HCT116 (cell line): ENCODE results near the gene RRM1. TPM values are rescaled to one million over a fixed set of nuclear protein-coding genes. Genes with fewer than 3 reads are reported as not detected.

Experiments used
- ATAC-seq: fragments of 200-7000 bp; cut with Tn5 transposase; 2 replicates; pipeline ENCODE4 v1.9.1; 2020; ENCODE audit warnings: mild to moderate bottlenecking, moderate library complexity
- BruUV-seq: library from RNA; stranded (reverse); fragments of 400-500 nt; replicated peaks from 2 replicates; lab custom pipeline; 2021; lab: Mats Ljungman, UMichigan
- CTCF ChIA-PET: fragments of 300-600 bp; sonication (Branson Sonifier 250); formaldehyde crosslinking; loops from one replicate; lab custom pipeline; 2021; ENCODE audit warnings: antibody characterized with exemption; lab: Charles Lee
- POLR2A ChIA-PET: fragments of 300-600, 350-600 bp; sonication (Branson Sonifier 250); formaldehyde crosslinking; loops from one replicate; lab custom pipeline; 2021; ENCODE audit warnings: antibody characterized with exemption; lab: Charles Lee
- RAD21 ChIA-PET, 2 experiments: fragments of 300-600 bp; sonication (Branson Sonifier 250); formaldehyde crosslinking; loops; one replicate each; lab custom pipeline; 2023; ENCODE audit warnings: low total read pairs in 2 of 2; ENCODE audit not compliant: uncharacterized antibody in 2 of 2, unreplicated experiment in 2 of 2, low non-redundant PET in 1 of 2; lab: Charles Lee
- DNase-seq: peaks from one replicate; pipeline ENCODE4 v3.0.0-alpha.2; 2010; ENCODE audit warnings: low read depth, low spot score
- H2AFZ ChIP-seq: fragments of 200-600 bp; shearing (Covaris generic), sonication (generic); 2 replicates; pipeline ENCODE4 v1.6.1; 2017; ENCODE audit warnings: low read depth, mixed run types, mixed read lengths, antibody characterized with exemption, low read length; ENCODE audit not compliant: poor library complexity, severe bottlenecking
- H3K27ac ChIP-seq: 2 replicates; pipeline ENCODE4 v1.5.1; 2012; ENCODE audit warnings: low read depth, low read length
- H3K27me3 ChIP-seq: fragments of 200-600 bp; sonication (generic); 2 replicates; pipeline ENCODE4 v1.6.1; 2016; ENCODE audit warnings: mixed run types, low read length, mixed read lengths; ENCODE audit not compliant: insufficient read depth
- H3K36me3 ChIP-seq, 2 experiments: fragments of 200-500 bp in 1 of 2; fragments of 200-600 bp in 1 of 2; sonication (Bioruptor generic) in 1 of 2; sonication (generic) in 1 of 2; 2 replicates each; pipeline versions ENCODE4 v1.5.1 to v1.6.1; 2014 to 2016; ENCODE audit warnings: low read length in 2 of 2, inconsistent platforms in 1 of 2, mixed read lengths in 1 of 2, mixed run types in 1 of 2; ENCODE audit not compliant: insufficient read depth in 2 of 2, control insufficient read depth in 1 of 2
- H3K4me1 ChIP-seq, 2 experiments: fragments of 200-600 bp in 1 of 2; sonication (generic) in 1 of 2; 2 replicates each; pipeline versions ENCODE4 v1.5.1 to v1.6.1; 2012 to 2017; ENCODE audit warnings: low read length in 2 of 2, inconsistent platforms in 1 of 2, mild to moderate bottlenecking in 1 of 2, mixed read lengths in 1 of 2, mixed run types in 1 of 2, moderate library complexity in 1 of 2; ENCODE audit not compliant: insufficient read depth in 2 of 2, control insufficient read depth in 1 of 2
- H3K4me2 ChIP-seq: fragments of 200-600 bp; sonication (generic); 2 replicates; pipeline ENCODE4 v1.6.1; 2017; ENCODE audit warnings: mixed run types, low read length, mixed read lengths
- H3K4me3 ChIP-seq, 2 experiments: fragments of 200-600 bp in 1 of 2; sonication (generic) in 1 of 2; replicated peaks in 1 of 2; 2 replicates each; pipeline ENCODE4 v1.5.1; 2011 to 2016; ENCODE audit warnings: low read length in 2 of 2, control low read depth in 1 of 2, low read depth in 1 of 2, mild to moderate bottlenecking in 1 of 2, mixed read lengths in 1 of 2, mixed run types in 1 of 2
- H3K79me2 ChIP-seq: fragments of 200-600 bp; sonication (generic); 2 replicates; pipeline ENCODE4 v1.6.1; 2017; ENCODE audit warnings: mild to moderate bottlenecking, mixed run types, low read length, moderate library complexity, mixed read lengths; ENCODE audit not compliant: insufficient read depth
- H3K9ac ChIP-seq: fragments of 200-600 bp; sonication (generic); 2 replicates; pipeline ENCODE4 v1.6.1; 2016; ENCODE audit warnings: low read length, mixed read lengths
- H3K9me2 ChIP-seq: fragments of 200-600 bp; sonication (generic), shearing (Covaris generic); 2 replicates; pipeline ENCODE4 v1.6.1; 2017; ENCODE audit warnings: mixed run types, mild to moderate bottlenecking, moderate library complexity; ENCODE audit not compliant: insufficient read depth
- H3K9me3 ChIP-seq, 2 experiments: fragments of 200-500 bp in 1 of 2; fragments of 200-600 bp in 1 of 2; sonication (Bioruptor generic) in 1 of 2; sonication (generic) in 1 of 2; 2 replicates each; pipeline ENCODE4 v1.6.1; 2014 to 2017; ENCODE audit warnings: low read length in 2 of 2, mixed read lengths in 2 of 2, inconsistent platforms in 1 of 2, low read depth in 1 of 2, mild to moderate bottlenecking in 1 of 2, mixed run types in 1 of 2, moderate library complexity in 1 of 2; ENCODE audit not compliant: control insufficient read depth in 1 of 2, insufficient read depth in 1 of 2
- H4K20me1 ChIP-seq: fragments of 200-600 bp; sonication (generic), shearing (Covaris generic); 2 replicates; pipeline ENCODE4 v1.6.1; 2017; ENCODE audit warnings: mixed run types, mild to moderate bottlenecking, moderate library complexity; ENCODE audit not compliant: insufficient read depth
- CBX3 ChIP-seq: IDR thresholded peaks from 2 replicates; pipeline ENCODE4 v1.6.1; 2012; ENCODE audit warnings: low read depth
- CEBPB ChIP-seq: IDR thresholded peaks from 2 replicates; pipeline ENCODE4 v1.6.1; 2012; ENCODE audit warnings: low read depth
- EGR1 ChIP-seq: IDR thresholded peaks from 2 replicates; pipeline ENCODE4 v1.6.1; 2012; ENCODE audit warnings: low read depth
- FOSL1 ChIP-seq: IDR thresholded peaks from 2 replicates; pipeline ENCODE4 v1.6.1; 2012; ENCODE audit warnings: low read depth
- JUND ChIP-seq: IDR thresholded peaks from 2 replicates; pipeline ENCODE4 v1.6.1; 2012
- POLR2A ChIP-seq: IDR thresholded peaks from 2 replicates; pipeline ENCODE4 v1.7.0; 2011; ENCODE audit warnings: borderline replicate concordance; ENCODE audit not compliant: insufficient read depth, insufficient read length; ENCODE audit errors: extremely low read depth
- POLR2AphosphoS5 ChIP-seq: IDR thresholded peaks from 2 replicates; pipeline ENCODE4 v1.6.1; 2011; ENCODE audit warnings: mild to moderate bottlenecking, low read depth, low read length, moderate library complexity
- YY1 ChIP-seq: IDR thresholded peaks from 2 replicates; pipeline ENCODE4 v1.6.1; 2011; ENCODE audit warnings: low read length, low read depth, moderate library complexity, mild to moderate bottlenecking; ENCODE audit not compliant: insufficient replicate concordance; ENCODE audit errors: extremely low read depth
- ZBTB33 ChIP-seq: IDR thresholded peaks from 2 replicates; pipeline ENCODE4 v1.6.1; 2011; ENCODE audit warnings: mild to moderate bottlenecking, low read length, moderate library complexity; ENCODE audit not compliant: insufficient replicate concordance; ENCODE audit errors: extremely low read depth
- ZNF274 ChIP-seq: fragments of 200-500 bp; sonication (Bioruptor generic); IDR thresholded peaks from 2 replicates; pipeline ENCODE4 v1.6.1; 2014; ENCODE audit warnings: mild to moderate bottlenecking, low read depth, low read length, inconsistent platforms
- intact Hi-C: fragments of 100-400 bp; cut with micrococcal nuclease; formaldehyde crosslinking; loops from 2 replicates; pipeline ENCODE4 v1.10.0; 2022
- total RNA-seq: library from RNA; stranded (reverse); gene quantifications from one replicate; pipeline ENCODE4 v1.2.1, GENCODE V29; 2021; ENCODE audit not compliant: unreplicated experiment
- TF ChIP-seq, protein P1 (sequence below): IDR thresholded peaks from 2 replicates; pipeline ENCODE4 v1.6.1; 2012
- TF ChIP-seq, protein P2 (sequence below), 3 experiments: fragments of 200-600 bp in 1 of 3; sonication (generic) in 1 of 3; IDR thresholded peaks in 2 of 3; conservative IDR thresholded peaks in 1 of 3; 2 replicates each; pipeline ENCODE4 v1.5.1; 2012 to 2017; ENCODE audit warnings: low read depth in 2 of 3, low read length in 2 of 3, antibody characterized with exemption in 1 of 3, borderline replicate concordance in 1 of 3, control low read depth in 1 of 3, mild to moderate bottlenecking in 1 of 3, mixed read lengths in 1 of 3, mixed run types in 1 of 3, moderate library complexity in 1 of 3; ENCODE audit not compliant: insufficient read depth in 1 of 3

Gene RRM1
- total RNA-seq, 1 experiment from 2014 or later: 134 TPM

GRCh38 chr11:4185561-4185960, 91.0 kb downstream of the RRM1 start:
- no peaks in the 10 kb centered on the region for H3K27me3 ChIP-seq
- no peak overlapping the region for H3K9ac ChIP-seq
- H3K4me2 ChIP-seq: no peak overlapping the region
- H3K79me2 ChIP-seq: no peaks in the 10 kb centered on the region
- intact Hi-C loops: loop anchor here (5.0 kb wide), 1 partner anchor 442 kb away; no protein-coding TSS in a partner anchor
- POLR2A ChIA-PET: no interaction called here
- no peak overlapping the region for H3K4me3 ChIP-seq
- no peaks in the 10 kb centered on the region for H3K9me3 ChIP-seq
- CTCF ChIA-PET: no interaction called here
- no peaks in the 10 kb centered on the region for H3K9me2 ChIP-seq
- H3K4me1 ChIP-seq: peaks cover 0 to 12% of the 10 kb centered on the region in 2 experiments; a peak in 2 of 4 replicates
- no peak overlapping the region for H3K27ac ChIP-seq
- H3K36me3 ChIP-seq: no peaks in the 10 kb centered on the region
- no peak for DNase-seq
- BruUV-seq: no TSS peak
- TF ChIP-seq POLR2A (no peak), CEBPB (no peak), YY1 (no peak), FOSL1 (no peak), POLR2AphosphoS5 (no peak), JUND (no peak), ZBTB33 (no peak), EGR1 (no peak), ZNF274 (no peak), CBX3 (no peak)
- TF ChIP-seq, protein P1, sequence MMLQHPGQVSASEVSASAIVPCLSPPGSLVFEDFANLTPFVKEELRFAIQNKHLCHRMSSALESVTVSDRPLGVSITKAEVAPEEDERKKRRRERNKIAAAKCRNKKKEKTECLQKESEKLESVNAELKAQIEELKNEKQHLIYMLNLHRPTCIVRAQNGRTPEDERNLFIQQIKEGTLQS: no peak
- TF ChIP-seq, protein P2, sequence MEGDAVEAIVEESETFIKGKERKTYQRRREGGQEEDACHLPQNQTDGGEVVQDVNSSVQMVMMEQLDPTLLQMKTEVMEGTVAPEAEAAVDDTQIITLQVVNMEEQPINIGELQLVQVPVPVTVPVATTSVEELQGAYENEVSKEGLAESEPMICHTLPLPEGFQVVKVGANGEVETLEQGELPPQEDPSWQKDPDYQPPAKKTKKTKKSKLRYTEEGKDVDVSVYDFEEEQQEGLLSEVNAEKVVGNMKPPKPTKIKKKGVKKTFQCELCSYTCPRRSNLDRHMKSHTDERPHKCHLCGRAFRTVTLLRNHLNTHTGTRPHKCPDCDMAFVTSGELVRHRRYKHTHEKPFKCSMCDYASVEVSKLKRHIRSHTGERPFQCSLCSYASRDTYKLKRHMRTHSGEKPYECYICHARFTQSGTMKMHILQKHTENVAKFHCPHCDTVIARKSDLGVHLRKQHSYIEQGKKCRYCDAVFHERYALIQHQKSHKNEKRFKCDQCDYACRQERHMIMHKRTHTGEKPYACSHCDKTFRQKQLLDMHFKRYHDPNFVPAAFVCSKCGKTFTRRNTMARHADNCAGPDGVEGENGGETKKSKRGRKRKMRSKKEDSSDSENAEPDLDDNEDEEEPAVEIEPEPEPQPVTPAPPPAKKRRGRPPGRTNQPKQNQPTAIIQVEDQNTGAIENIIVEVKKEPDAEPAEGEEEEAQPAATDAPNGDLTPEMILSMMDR (IDR thresholded peaks at IDR 0.05 in 2 of 3, conservative IDR thresholded peaks at IDR 0.05 in 1 of 3; ENCODE audit: borderline replicate concordance in 1 of 3, insufficient read depth in 1 of 3, low read depth in 2 of 3, low read length in 2 of 3): no peak
- no peak for ATAC-seq
- no peaks in the 10 kb centered on the region for H4K20me1 ChIP-seq
- RAD21 ChIA-PET: no interaction called here
- H2AFZ ChIP-seq: no peak overlapping the region
